Prostate gland (tissue), 2 donors: ENCODE results near the gene NPLOC4. TPM values are rescaled to one million over a fixed set of nuclear protein-coding genes. Genes with fewer than 3 reads are reported as not detected.
A peak's percentile ranks its signal among the peaks of the same experiment; 100 is the strongest.

Source experiments
- DNase-seq: peaks from one replicate; pipeline ENCODE4 v3.0.0-alpha.2; 2019; ENCODE audit warnings: low spot score
- H3K27ac ChIP-seq, 2 donors: fragments of 200-600 bp; sonication (generic); 2 replicates each; pipeline ENCODE4 v1.5.1; 2017 to 2019
- H3K27me3 ChIP-seq: fragments of 200-600 bp; sonication (generic); replicated peaks from 2 replicates; pipeline ENCODE4 v1.5.1; 2019; ENCODE audit not compliant: insufficient read depth
- H3K36me3 ChIP-seq, 2 donors: fragments of 200-600 bp; sonication (generic); 1 replicate in 1 of 2; 2 replicates in 1 of 2; pipeline versions ENCODE4 v1.5.1 to v1.8.1; 2017 to 2019
- H3K4me1 ChIP-seq: fragments of 200-600 bp; sonication (generic); replicated peaks from 2 replicates; pipeline ENCODE4 v1.5.1; 2019
- H3K4me3 ChIP-seq, 2 donors: fragments of 200-600 bp; sonication (generic); 2 replicates each; pipeline ENCODE4 v1.5.1; 2017 to 2019
- H3K9me3 ChIP-seq: fragments of 200-600 bp; sonication (generic); 2 replicates; pipeline ENCODE4 v1.5.1; 2017
- POLR2A ChIP-seq: fragments of 450-650 bp; IDR thresholded peaks from one replicate; pipeline ENCODE4 v1.6.1; 2016; ENCODE audit warnings: antibody characterized with exemption, mild to moderate bottlenecking
- POLR2AphosphoS5 ChIP-seq: sonication (generic); formaldehyde crosslinking; IDR thresholded peaks from one replicate; pipeline ENCODE4 v1.6.1; 2017; ENCODE audit warnings: antibody characterized with exemption
- WGBS: methylation state at CpG from one replicate; pipeline ENCODE4 v1.1.5; 2018; 5-methylcytosine and 5-hydroxymethylcytosine counted together
- intact Hi-C: fragments of 100-400 bp; cut with DNase I; formaldehyde crosslinking; loops from one replicate; pipeline ENCODE4 v1.14.2; 2022
- total RNA-seq, 2 donors: library from RNA; depleted of rRNA; stranded (reverse); fragments of >200 nt; gene quantifications; one replicate each; pipeline ENCODE4 v1.1.0, GENCODE V29; 2016
- TF ChIP-seq, protein P1 (sequence below), 4 experiments: fragments of 200-600 bp in 2 of 4; fragments of 450-650 bp in 2 of 4; sonication (generic) in 2 of 4; IDR thresholded peaks; 1 replicate in 3 of 4; 2 replicates in 1 of 4; pipeline ENCODE4 v1.5.1; 2016 to 2019; ENCODE audit warnings: antibody characterized with exemption in 4 of 4, mild to moderate bottlenecking in 2 of 4, moderate library complexity in 2 of 4

Gene NPLOC4
- total RNA-seq, 2 donors from 2014 or later = 40.1 to 84.8 TPM

DNA sequence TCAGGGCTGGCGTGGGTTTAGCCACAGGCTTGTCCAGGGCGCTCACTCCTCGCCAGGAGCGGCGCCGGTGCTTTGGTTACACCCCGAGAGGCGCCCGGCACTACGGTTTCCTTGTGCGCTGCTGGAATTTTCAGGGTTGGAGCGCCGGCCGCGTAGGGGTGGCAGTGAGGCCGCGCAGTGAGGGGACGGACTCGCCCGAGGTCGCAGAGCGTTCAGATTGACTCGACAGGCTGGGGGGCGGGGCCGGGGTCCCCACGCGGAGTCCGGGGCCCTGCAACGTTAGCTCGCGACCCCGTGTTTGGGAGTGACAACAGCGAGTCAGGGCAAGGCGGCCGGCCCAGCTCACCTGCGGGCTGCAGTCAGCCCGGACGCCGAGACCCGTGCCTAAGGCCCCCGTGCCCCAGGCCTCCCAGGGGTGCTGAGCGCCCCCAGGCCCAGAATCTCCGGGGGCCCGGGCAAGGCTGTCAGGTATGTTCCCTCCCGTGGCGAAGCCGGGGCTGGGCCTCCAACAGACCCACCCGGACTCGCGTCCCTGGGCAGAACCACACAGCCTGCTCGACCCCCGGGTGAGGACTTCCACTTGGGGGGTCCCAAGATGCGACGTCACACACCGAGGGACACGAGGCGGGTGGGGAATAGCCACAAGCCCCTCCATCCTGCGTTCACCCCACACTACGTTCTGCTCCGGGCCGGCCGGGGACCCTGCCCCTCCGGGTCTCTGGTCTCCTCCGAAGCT, 123.0 kb downstream of the NPLOC4 start:
- Histone ChIP-seq H3K36me3 (peaks cover 10 to 20% of the 10 kb centered on the region in 2 donors), H3K9me3 (no peaks in the 10 kb centered on the region), H3K27ac (peak overlapping the region; percentile 100), H3K27me3 (no peaks in the 10 kb centered on the region), H3K4me3 (peak overlapping the region; percentile 89 to 97), H3K4me1 (peaks cover 5% of the 10 kb centered on the region)
- intact Hi-C loops = loop anchor here (5.0 kb wide), 1 partner anchor 117 kb away; the partner anchor contains the start of gene BAHCC1
- WGBS = under 1% methylated on average over 49 of the region's 64 CpGs
- peak; percentile 53 for DNase-seq
- TF ChIP-seq POLR2AphosphoS5 = peak; percentile 14
- TF ChIP-seq, protein P1, sequence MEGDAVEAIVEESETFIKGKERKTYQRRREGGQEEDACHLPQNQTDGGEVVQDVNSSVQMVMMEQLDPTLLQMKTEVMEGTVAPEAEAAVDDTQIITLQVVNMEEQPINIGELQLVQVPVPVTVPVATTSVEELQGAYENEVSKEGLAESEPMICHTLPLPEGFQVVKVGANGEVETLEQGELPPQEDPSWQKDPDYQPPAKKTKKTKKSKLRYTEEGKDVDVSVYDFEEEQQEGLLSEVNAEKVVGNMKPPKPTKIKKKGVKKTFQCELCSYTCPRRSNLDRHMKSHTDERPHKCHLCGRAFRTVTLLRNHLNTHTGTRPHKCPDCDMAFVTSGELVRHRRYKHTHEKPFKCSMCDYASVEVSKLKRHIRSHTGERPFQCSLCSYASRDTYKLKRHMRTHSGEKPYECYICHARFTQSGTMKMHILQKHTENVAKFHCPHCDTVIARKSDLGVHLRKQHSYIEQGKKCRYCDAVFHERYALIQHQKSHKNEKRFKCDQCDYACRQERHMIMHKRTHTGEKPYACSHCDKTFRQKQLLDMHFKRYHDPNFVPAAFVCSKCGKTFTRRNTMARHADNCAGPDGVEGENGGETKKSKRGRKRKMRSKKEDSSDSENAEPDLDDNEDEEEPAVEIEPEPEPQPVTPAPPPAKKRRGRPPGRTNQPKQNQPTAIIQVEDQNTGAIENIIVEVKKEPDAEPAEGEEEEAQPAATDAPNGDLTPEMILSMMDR (IDR thresholded peaks at IDR 0.05) = no peak
- TF ChIP-seq POLR2A = peak; percentile 7

DNA sequence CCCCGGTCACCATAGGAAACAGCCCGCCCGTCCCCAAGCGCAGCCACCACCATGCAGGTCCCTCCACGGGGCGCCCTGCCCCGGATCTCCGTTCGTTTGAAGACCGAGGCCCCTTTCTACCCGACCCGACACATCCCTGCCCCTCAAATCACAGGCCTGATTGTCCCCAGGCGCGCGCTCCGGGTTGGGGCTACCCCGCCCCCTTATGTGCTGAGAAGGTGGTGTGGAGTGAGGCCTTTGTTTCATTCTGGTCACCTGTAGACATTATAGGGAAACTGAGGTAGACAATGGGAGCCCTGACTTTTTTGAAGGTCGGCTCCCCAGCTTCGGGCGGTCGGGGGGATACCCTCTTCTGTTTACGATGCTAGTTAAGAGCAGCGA, 123.5 kb downstream of the NPLOC4 start:
- peak; percentile 64 for DNase-seq
- Histone ChIP-seq H3K4me1 (peaks cover 5% of the 10 kb centered on the region), H3K27me3 (no peaks in the 10 kb centered on the region), H3K27ac (peak overlapping the region; percentile 100), H3K4me3 (peak overlapping the region; percentile 89 to 97), H3K36me3 (peaks cover 10 to 20% of the 10 kb centered on the region in 2 donors), H3K9me3 (no peaks in the 10 kb centered on the region)
- TF ChIP-seq POLR2AphosphoS5 (peak; percentile 59), POLR2A (no peak)
- TF ChIP-seq, protein P1 (IDR thresholded peaks at IDR 0.05) = no peak
- intact Hi-C loops = loop anchor here (5.0 kb wide), 1 partner anchor 116 kb away; the partner anchor contains the start of gene BAHCC1
- under 1% methylated on average over 23 of the region's 23 CpGs for WGBS

DNA sequence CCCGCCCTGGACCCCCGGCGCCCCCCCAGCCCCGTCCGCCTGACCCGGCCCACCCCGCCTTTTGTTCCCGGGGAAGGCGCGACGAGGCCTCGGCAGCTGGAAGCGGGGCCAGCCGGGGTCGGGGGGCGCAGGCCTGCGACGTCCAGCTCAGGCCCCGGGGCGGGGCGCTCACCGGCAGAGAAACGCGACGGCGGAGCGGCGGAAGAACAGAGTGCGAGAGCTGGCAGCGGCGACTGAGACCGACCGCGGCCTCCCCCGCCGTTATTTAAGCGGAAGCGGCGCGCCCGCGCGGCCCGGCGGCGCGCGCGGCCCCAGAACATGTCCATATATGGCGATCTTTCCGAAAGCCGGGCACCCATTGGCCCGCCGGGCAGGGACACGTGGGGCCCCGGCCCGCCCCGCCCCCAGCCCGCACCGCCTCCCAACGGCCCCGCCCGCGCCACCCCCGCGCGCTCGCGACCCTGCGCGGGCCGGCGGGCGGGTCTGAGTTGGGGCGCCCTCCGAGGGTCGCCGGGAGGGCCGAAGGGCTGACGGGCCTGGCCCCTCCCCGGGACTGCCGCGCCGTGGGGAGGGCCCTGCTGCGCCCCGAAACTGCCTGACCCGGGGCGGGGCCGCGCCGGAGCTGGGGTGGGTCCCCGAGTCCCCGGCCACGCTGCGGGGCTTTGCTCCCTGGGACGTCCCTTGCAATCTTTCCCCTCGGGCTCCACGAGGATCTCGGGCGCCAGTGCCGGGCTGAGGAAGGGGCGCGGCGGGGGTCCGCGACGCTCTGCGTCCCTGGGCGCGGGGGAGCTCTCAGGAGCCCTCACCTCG, 124.1 kb downstream of the NPLOC4 start, which contains the start of gene ACTG1:
Gene ACTG1 (minus strand): TSS at position 238 of the 810 bp plus-strand sequence. CDS start 445 bp downstream, outside the sequence.
- H3K4me1 ChIP-seq = peaks cover 5% of the 10 kb centered on the region
- peaks cover 10 to 20% of the 10 kb centered on the region in 2 donors for H3K36me3 ChIP-seq
- TF ChIP-seq POLR2AphosphoS5 = peak; percentile 74
- TF ChIP-seq, protein P1 (IDR thresholded peaks at IDR 0.05) = no peak
- peak; percentile 93 for TF ChIP-seq POLR2A
- no peaks in the 10 kb centered on the region for H3K27me3 ChIP-seq
- WGBS = under 1% methylated on average over 77 of the region's 111 CpGs
- peak; percentile 93 for DNase-seq
- H3K9me3 ChIP-seq = no peaks in the 10 kb centered on the region
- H3K27ac ChIP-seq = peak within 1 kb of the TSS; percentile 100
- intact Hi-C loops = loop anchor here (5.0 kb wide), 1 partner anchor 115 kb away; the partner anchor contains the start of gene BAHCC1
- H3K4me3 ChIP-seq = peak within 1 kb of the TSS; percentile 89 to 97

DNA sequence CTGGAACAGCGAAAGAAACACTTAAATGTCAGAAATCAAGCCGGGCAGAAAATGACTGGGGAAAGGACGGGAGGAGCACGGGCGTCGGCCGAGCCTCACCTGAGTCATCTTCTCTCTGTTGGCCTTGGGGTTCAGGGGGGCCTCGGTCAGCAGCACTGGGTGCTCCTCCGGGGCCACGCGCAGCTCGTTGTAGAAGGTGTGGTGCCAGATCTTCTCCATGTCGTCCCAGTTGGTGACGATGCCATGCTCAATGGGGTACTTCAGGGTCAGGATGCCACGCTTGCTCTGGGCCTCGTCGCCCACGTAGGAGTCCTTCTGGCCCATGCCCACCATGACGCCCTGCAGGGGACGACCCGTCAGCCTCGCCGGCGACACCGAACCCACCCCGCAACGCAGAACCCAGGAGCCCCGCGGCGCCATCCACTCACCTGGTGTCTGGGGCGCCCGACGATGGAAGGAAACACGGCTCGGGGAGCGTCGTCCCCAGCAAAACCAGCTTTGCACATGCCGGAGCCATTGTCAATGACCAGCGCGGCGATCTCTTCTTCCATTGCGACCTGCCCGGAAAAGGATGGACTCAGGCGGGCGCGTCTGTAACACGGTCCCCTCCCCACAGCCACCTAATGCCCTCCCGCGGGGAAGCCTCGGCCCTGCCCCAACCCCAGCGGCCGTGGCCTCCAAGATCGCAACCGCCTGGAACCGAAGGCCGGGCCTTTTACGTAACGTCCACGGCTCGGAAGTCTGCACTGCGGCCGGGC, 124.9 kb downstream of the NPLOC4 start:
- intact Hi-C loops = loop anchor here (5.0 kb wide), 1 partner anchor 115 kb away; the partner anchor contains the start of gene BAHCC1
- Histone ChIP-seq H3K27ac (peak overlapping the region; percentile 100), H3K4me1 (peaks cover 5% of the 10 kb centered on the region), H3K9me3 (no peaks in the 10 kb centered on the region), H3K4me3 (peak overlapping the region; percentile 89 to 97), H3K27me3 (no peaks in the 10 kb centered on the region), H3K36me3 (peaks cover 10 to 20% of the 10 kb centered on the region in 2 donors)
- no peak for DNase-seq
- TF ChIP-seq POLR2A (no peak), POLR2AphosphoS5 (no peak)
- TF ChIP-seq, protein P1 (IDR thresholded peaks at IDR 0.05) = no peak
- 1% methylated on average over 59 of the region's 62 CpGs for WGBS
